HepG2 (cell line): ENCODE measurements around the gene ARHGEF40. TPM values are rescaled to one million over a fixed set of nuclear protein-coding genes. Genes with fewer than 3 reads are reported as not detected.

ENCODE experiments used
- BCL6 ChIP-seq: IDR thresholded peaks from 2 replicates; pipeline ENCODE4 v1.6.1; 2016; ENCODE audit warnings: missing genetic modification reagents, missing compliant biosample characterization
- CCDC6 ChIP-seq: sonication (generic); formaldehyde crosslinking; IDR thresholded peaks from 2 replicates; pipeline ENCODE4 v1.8.1; 2022; ENCODE audit warnings: mild to moderate bottlenecking, missing genetic modification reagents, moderate library complexity
- CREM ChIP-seq, 2 experiments: sonication (generic) in 1 of 2; formaldehyde crosslinking in 1 of 2; IDR thresholded peaks; 2 replicates each; pipeline versions ENCODE4 v1.4.0 to v1.6.1; 2016 to 2020; ENCODE audit warnings: antibody characterized with exemption in 1 of 2, mild to moderate bottlenecking in 1 of 2, missing genetic modification reagents in 1 of 2
- ESRRA ChIP-seq: sonication (generic); formaldehyde crosslinking; IDR thresholded peaks from 2 replicates; pipeline ENCODE4 v1.5.1; 2020; ENCODE audit warnings: mild to moderate bottlenecking, low read depth, missing genetic modification reagents
- ETV5 ChIP-seq: IDR thresholded peaks from 2 replicates; pipeline ENCODE4 v1.6.1; 2018; ENCODE audit warnings: missing biosample characterization, missing genetic modification reagents, inconsistent platforms, borderline replicate concordance
- FOXA1 ChIP-seq, 2 experiments: fragments of 450-650 bp in 1 of 2; sonication (generic) in 1 of 2; formaldehyde crosslinking in 1 of 2; IDR thresholded peaks; 2 replicates each; pipeline versions ENCODE4 v1.4.0 to v1.6.1; 2016 to 2020; ENCODE audit warnings: missing genetic modification reagents in 1 of 2
- FOXO1 ChIP-seq: sonication (generic); formaldehyde crosslinking; IDR thresholded peaks from 2 replicates; pipeline ENCODE4 v1.4.0; 2020; ENCODE audit warnings: missing genetic modification reagents
- JUNB ChIP-seq: sonication (generic); formaldehyde crosslinking; IDR thresholded peaks from 2 replicates; pipeline ENCODE4 v1.8.0; 2022; ENCODE audit warnings: missing genetic modification reagents, mild to moderate bottlenecking, borderline replicate concordance
- LBX2 ChIP-seq: sonication (generic); formaldehyde crosslinking; IDR thresholded peaks from 2 replicates; pipeline ENCODE4 v1.5.0; 2020; ENCODE audit warnings: missing genetic modification reagents, mild to moderate bottlenecking, borderline replicate concordance
- MAF1 ChIP-seq: sonication (generic); formaldehyde crosslinking; IDR thresholded peaks from 2 replicates; pipeline ENCODE4 v1.5.0; 2020; ENCODE audit warnings: missing genetic modification reagents, borderline replicate concordance
- RARA ChIP-seq: IDR thresholded peaks from 2 replicates; pipeline ENCODE4 v1.6.1; 2016; ENCODE audit warnings: missing genetic modification reagents, missing compliant biosample characterization
- SALL1 ChIP-seq: sonication (generic); formaldehyde crosslinking; IDR thresholded peaks from 2 replicates; pipeline ENCODE4 v1.8.0; 2022; ENCODE audit warnings: mild to moderate bottlenecking, missing genetic modification reagents
- SNAPC4 ChIP-seq: sonication (generic); formaldehyde crosslinking; IDR thresholded peaks from 2 replicates; pipeline ENCODE4 v1.4.0; 2020; ENCODE audit warnings: mild to moderate bottlenecking, missing genetic modification reagents
- SP5 ChIP-seq: IDR thresholded peaks from 2 replicates; pipeline ENCODE4 v1.6.1; 2016; ENCODE audit warnings: low read depth, borderline replicate concordance
- ZNF20 ChIP-seq: sonication (generic); formaldehyde crosslinking; IDR thresholded peaks from 2 replicates; pipeline ENCODE4 v1.4.0; 2020; ENCODE audit warnings: mild to moderate bottlenecking, moderate library complexity, missing genetic modification reagents
- ZNF224 ChIP-seq: sonication (generic); formaldehyde crosslinking; IDR thresholded peaks from 2 replicates; pipeline ENCODE4 v1.5.0; 2020; ENCODE audit warnings: mild to moderate bottlenecking, missing genetic modification reagents
- ZNF572 ChIP-seq: sonication (generic); formaldehyde crosslinking; IDR thresholded peaks from 2 replicates; pipeline ENCODE4 v1.5.1; 2020; ENCODE audit warnings: mild to moderate bottlenecking, missing genetic modification reagents
- ZNF83 ChIP-seq: sonication (generic); formaldehyde crosslinking; IDR thresholded peaks from 2 replicates; pipeline ENCODE4 v1.4.0; 2020; ENCODE audit warnings: missing genetic modification reagents, mild to moderate bottlenecking, borderline replicate concordance
- polyA plus RNA-seq, 8 experiments: library from polyadenylated mRNA; depleted of rRNA in 3 of 8; stranded (reverse) in 7 of 8; unstranded in 1 of 8; fragments of >200 nt; fragmentation: Illumina TruSeq in 4 of 8; extraction: Trizol in 4 of 8; gene quantifications; 2 replicates each; pipeline versions ENCODE4 v1.2.1 to v1.2.3, GENCODE V29; 2011 to 2016; ENCODE audit warnings: low read depth in 4 of 8, missing spikeins in 1 of 8, mixed read lengths in 1 of 8; ENCODE audit not compliant: insufficient read depth in 1 of 8
- total RNA-seq, 5 experiments: library from RNA; depleted of rRNA; stranded (reverse); fragments of >200 nt; fragmentation: Illumina TruSeq; extraction: Trizol; gene quantifications; 2 replicates each; pipeline ENCODE4 v1.2.3, GENCODE V29; 2016; ENCODE audit warnings: low read depth in 1 of 5
- TF ChIP-seq, protein P1 (sequence below): sonication (generic); formaldehyde crosslinking; IDR thresholded peaks from 2 replicates; pipeline ENCODE4 v1.4.0; 2020; ENCODE audit warnings: missing genetic modification reagents, borderline replicate concordance
- TF ChIP-seq, protein P2 (sequence below): sonication (generic); formaldehyde crosslinking; IDR thresholded peaks from 2 replicates; pipeline ENCODE4 v1.4.0; 2020; ENCODE audit warnings: missing genetic modification reagents

Gene ARHGEF40
- total and polyA plus RNA-seq, 2 of the 13 experiments (the other 11 are each of a cell fraction or from before 2014, with no cell fraction given), result 28.1 to 78.1 TPM

GRCh38 chr14:21023817-21024584, 46.1 kb upstream of the ARHGEF40 start (continued):
- TF ChIP-seq, protein P1, sequence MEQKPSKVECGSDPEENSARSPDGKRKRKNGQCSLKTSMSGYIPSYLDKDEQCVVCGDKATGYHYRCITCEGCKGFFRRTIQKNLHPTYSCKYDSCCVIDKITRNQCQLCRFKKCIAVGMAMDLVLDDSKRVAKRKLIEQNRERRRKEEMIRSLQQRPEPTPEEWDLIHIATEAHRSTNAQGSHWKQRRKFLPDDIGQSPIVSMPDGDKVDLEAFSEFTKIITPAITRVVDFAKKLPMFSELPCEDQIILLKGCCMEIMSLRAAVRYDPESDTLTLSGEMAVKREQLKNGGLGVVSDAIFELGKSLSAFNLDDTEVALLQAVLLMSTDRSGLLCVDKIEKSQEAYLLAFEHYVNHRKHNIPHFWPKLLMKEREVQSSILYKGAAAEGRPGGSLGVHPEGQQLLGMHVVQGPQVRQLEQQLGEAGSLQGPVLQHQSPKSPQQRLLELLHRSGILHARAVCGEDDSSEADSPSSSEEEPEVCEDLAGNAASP (CRISPR knock-in tag), result peak; percentile 44; the same call in 1 of the 2 replicates
- TF ChIP-seq JUNB (no peak), CREM (IDR thresholded peaks at IDR 0.05) (peak; percentile 24; the same call in 1 of the 2 replicates), CREM (CRISPR knock-in tag; IDR thresholded peaks at IDR 0.05) (no peak), SP5 (CRISPR knock-in tag) (peak; percentile 35; the same call in 1 of the 2 replicates), ESRRA (CRISPR knock-in tag) (peak; percentile 90; the same call in 1 of the 2 replicates), MAF1 (CRISPR knock-in tag) (no peak), ETV5 (CRISPR knock-in tag) (peak; percentile 59; the same call in 1 of the 2 replicates), BCL6 (peak; percentile 62; the same call in 1 of the 2 replicates), FOXA1 (IDR thresholded peaks at IDR 0.05) (no peak), FOXA1 (CRISPR knock-in tag; IDR thresholded peaks at IDR 0.05) (0 out of 2 replicates have a peak, but pooled peaks have one; percentile 22), LBX2 (CRISPR knock-in tag) (no peak), ZNF83 (0 out of 2 replicates have a peak, but pooled peaks have one; percentile 26), CCDC6 (CRISPR knock-in tag) (peak; percentile 31; the same call in 1 of the 2 replicates), ZNF224 (CRISPR knock-in tag) (0 out of 2 replicates have a peak, but pooled peaks have one; percentile 66), FOXO1 (CRISPR knock-in tag) (no peak), ZNF572 (no peak), RARA (CRISPR knock-in tag) (peak; percentile 80), SALL1 (CRISPR knock-in tag) (peak; percentile 42; the same call in 1 of the 2 replicates), ZNF20 (0 out of 2 replicates have a peak, but pooled peaks have one; percentile 13), SNAPC4 (CRISPR knock-in tag) (peak; percentile 83; the same call in 1 of the 2 replicates)
- TF ChIP-seq, protein P2, sequence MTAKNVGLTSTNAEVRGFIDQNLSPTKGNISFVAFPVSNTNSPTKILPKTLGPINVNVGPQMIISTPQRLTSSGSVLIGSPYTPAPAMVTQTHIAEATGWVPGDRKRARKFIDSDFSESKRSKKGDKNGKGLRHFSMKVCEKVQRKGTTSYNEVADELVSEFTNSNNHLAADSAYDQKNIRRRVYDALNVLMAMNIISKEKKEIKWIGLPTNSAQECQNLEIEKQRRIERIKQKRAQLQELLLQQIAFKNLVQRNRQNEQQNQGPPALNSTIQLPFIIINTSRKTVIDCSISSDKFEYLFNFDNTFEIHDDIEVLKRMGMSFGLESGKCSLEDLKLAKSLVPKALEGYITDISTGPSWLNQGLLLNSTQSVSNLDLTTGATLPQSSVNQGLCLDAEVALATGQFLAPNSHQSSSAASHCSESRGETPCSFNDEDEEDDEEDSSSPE (CRISPR knock-in tag), result no peak
